Right atrium auricular region (tissue), 2 donors: ENCODE results near the gene MAPK8IP1. TPM values are rescaled to one million over a fixed set of nuclear protein-coding genes. Genes with fewer than 3 reads are reported as not detected.
"Not testable (repeated sequence)": the region's sequence is repeated elsewhere in the genome, so short reads cannot be mapped to it uniquely, and the experiment has no call there.

Source experiments
- DNase-seq: peaks from one replicate; pipeline ENCODE4 v3.0.0-alpha.2; 2019; ENCODE audit warnings: low spot score
- H3K27ac ChIP-seq, 2 donors: fragments of 200-600 bp; sonication (generic); 1 replicate in 1 of 2; 2 replicates in 1 of 2; pipeline ENCODE4 v1.5.1; 2016 to 2019
- H3K27me3 ChIP-seq, 2 donors: fragments of 200-600 bp; sonication (generic); one replicate each; pipeline versions ENCODE4 v1.5.1 to v1.6.0; 2017 to 2019
- H3K36me3 ChIP-seq: fragments of 200-600 bp; sonication (generic); one replicate; pipeline ENCODE4 v1.5.1; 2016
- H3K4me1 ChIP-seq, 2 donors: fragments of 200-600 bp; sonication (generic); one replicate each; pipeline versions ENCODE4 v1.5.1 to v1.6.0; 2017 to 2019
- H3K4me3 ChIP-seq, 2 donors: fragments of 200-600 bp; sonication (generic); 1 replicate in 1 of 2; 2 replicates in 1 of 2; pipeline ENCODE4 v1.5.1; 2017 to 2019; ENCODE audit warnings: mild to moderate bottlenecking in 1 of 2, moderate library complexity in 1 of 2
- H3K9me3 ChIP-seq, 2 donors: fragments of 200-600 bp; sonication (generic); one replicate each; pipeline ENCODE4 v1.5.1; 2019
- CTCF ChIP-seq, 2 donors: fragments of 200-600 bp; sonication (generic); IDR thresholded peaks; one replicate each; pipeline ENCODE4 v1.5.1; 2019; ENCODE audit warnings: antibody characterized with exemption in 2 of 2
- total RNA-seq, 2 donors: library from RNA; depleted of rRNA; stranded (reverse); fragments of >200 nt; gene quantifications; one replicate each; pipeline ENCODE4 v1.1.0, GENCODE V29; 2016

MAPK8IP1 gene
- total RNA-seq, 2 donors from 2014 or later, result 7.3 to 8.9 TPM

- DNase-seq, result peak; percentile 82
- peak overlapping the region in 1 of 2 donors; percentile 59 for H3K27ac ChIP-seq
- no peak for TF ChIP-seq CTCF (IDR thresholded peaks at IDR 0.05)
These were observed 14.2 kb downstream of the MAPK8IP1 start for GRCh38 chr11:45899448-45900174.

GRCh38 chr11:45900175-45900800 is 14.8 kb downstream of the MAPK8IP1 start:
- not testable (repeated sequence) for H3K9me3 ChIP-seq, DNase-seq, H3K27me3 ChIP-seq, H3K36me3 ChIP-seq
- peak overlapping the region; percentile 45 to 59 for H3K4me3 ChIP-seq
- H3K27ac ChIP-seq, result peak overlapping the region in 1 of 2 donors; percentile 48
- H3K4me1 ChIP-seq, result peaks cover 0 to 25% of the 10 kb centered on the region in 2 donors

More at GRCh38 chr11:45899448-45900174, 14.2 kb downstream of the MAPK8IP1 start:
- Histone ChIP-seq H3K9me3 (no peaks in the 10 kb centered on the region), H3K36me3 (no peaks in the 10 kb centered on the region), H3K27me3 (no peaks in the 10 kb centered on the region), H3K4me1 (peaks cover 0 to 25% of the 10 kb centered on the region in 2 donors), H3K4me3 (peak overlapping the region; percentile 45 to 59)

- Histone ChIP-seq H3K27ac (peak overlapping the region in 1 of 2 donors; percentile 48), H3K36me3 (no peaks in the 10 kb centered on the region), H3K4me1 (peaks cover 0 to 25% of the 10 kb centered on the region in 2 donors), H3K27me3 (no peaks in the 10 kb centered on the region), H3K9me3 (no peaks in the 10 kb centered on the region), H3K4me3 (peak overlapping the region; percentile 45 to 59)
- no peak for TF ChIP-seq CTCF (IDR thresholded peaks at IDR 0.05)
- no peak for DNase-seq
These were observed 15.6 kb downstream of the MAPK8IP1 start for GRCh38 chr11:45900916-45901617.

DNA sequence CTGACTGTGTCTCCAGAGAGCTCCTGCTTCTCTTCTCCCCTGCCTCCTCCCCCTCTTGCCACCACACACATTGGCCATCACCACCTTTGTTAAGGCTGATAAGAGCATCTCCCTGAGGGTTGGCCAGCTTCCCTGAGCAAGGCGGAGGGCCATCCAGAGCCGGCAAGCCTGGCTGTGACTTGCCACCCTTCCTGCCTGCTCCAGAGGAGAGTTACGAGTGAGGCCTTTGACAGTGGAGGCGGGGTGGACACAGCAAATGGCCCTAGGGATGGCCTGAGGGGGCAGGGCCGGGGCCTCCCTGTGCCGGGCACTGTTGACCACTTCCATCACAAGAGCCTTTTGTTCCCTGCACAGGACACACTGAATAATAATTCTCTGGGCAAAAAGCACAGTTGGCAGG is 16.2 kb downstream of the MAPK8IP1 start:
- no peak for DNase-seq
- Histone ChIP-seq H3K27me3 (no peaks in the 10 kb centered on the region), H3K36me3 (no peaks in the 10 kb centered on the region), H3K4me3 (no peak overlapping the region), H3K27ac (no peak overlapping the region), H3K9me3 (no peaks in the 10 kb centered on the region), H3K4me1 (peaks cover 0 to 25% of the 10 kb centered on the region in 2 donors)
- no peak for TF ChIP-seq CTCF (IDR thresholded peaks at IDR 0.05)

- Histone ChIP-seq H3K9me3 (no peaks in the 10 kb centered on the region), H3K4me3 (no peak overlapping the region), H3K4me1 (peaks cover 0 to 25% of the 10 kb centered on the region in 2 donors), H3K27ac (no peak overlapping the region), H3K27me3 (no peaks in the 10 kb centered on the region), H3K36me3 (no peaks in the 10 kb centered on the region)
- no peak for TF ChIP-seq CTCF (IDR thresholded peaks at IDR 0.05)
- DNase-seq, result no peak
These were observed 17.3 kb downstream of the MAPK8IP1 start for GRCh38 chr11:45902452-45903380.
